ENCODE results near the gene ITFG1.

ITFG1 gene

DNA sequence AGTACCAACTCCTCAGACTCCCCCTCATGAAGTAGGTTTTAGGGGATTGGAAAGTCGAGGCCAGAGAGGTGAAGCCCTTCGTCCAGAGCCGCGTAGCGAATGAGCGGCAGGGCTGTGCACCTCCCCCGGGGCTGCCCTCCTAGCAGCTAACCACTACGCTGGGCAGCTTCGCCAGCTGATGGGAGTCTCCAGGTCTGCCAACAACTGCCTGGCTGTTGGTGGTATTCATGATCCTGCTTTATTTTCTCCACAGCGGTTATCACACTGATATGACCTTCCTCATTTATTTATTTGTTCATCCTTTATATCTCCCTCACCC, 316.3 kb downstream of the ITFG1 start:
- ChIA-PET POLR2A (interaction anchor here (0.9 to 1.4 kb wide), 2 partner anchors 31 to 107 kb away, joined by 3 read pairs; no protein-coding TSS in a partner anchor), CTCF (interaction anchor here (0.7 to 8.5 kb wide), 37 partner anchors 8 to 1023 kb away, joined by 3 to 90 read pairs (median 4); partner anchors contain the start of genes DNAJA2, GPT2, ITFG1 and PHKB)
- no peak for TF ChIP-seq CTCF (IDR thresholded peaks at IDR 0.05; ENCODE audit: control extremely low read depth, extremely low read depth, low read depth, missing control alignments)
- no peak for DNase-seq (ENCODE audit: extremely low spot score)

DNA sequence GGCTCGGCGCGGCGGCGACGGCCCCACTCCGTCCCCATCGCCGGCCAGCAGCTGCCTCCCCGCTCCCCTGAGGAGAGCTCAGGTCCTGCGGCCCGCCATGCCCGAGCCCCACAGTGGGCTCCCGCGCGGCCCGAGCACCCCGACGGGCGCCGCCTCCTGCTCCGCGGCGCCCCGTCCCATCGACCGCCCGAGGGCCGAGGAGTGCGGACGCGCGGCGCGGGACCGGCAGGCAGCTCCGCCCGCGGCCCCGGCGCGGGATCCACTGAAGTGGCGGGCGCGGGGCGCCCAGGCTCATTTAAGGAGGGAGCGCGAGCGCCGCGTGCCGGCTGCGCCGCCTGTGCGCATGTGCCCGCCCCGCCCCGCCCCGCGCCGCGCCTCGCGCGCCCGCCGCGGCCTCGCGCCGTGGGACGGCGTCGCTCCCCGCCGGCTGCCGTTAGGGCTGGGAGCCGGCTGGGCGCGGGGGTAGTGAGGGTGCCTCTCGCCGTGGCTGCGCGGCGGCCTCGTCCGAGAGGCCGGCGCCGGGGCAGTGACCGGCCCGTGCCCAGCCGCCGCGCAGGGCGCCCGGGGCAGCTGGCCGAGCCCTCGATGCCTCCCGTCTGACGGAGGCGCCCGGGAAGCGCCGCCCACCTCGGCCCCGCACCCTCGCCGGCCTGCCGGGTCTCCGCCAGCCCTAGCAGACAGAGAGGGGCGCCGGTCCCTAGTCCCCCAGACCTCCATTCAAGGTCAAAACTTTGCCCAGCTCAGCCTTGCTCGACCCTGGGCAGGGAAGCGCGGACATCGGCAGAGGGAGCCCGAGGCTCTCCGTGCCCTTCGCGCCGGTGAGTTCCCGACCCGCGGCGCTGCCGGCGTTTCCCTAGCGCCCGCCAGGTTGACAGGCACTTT, 316.9 kb downstream of the ITFG1 start, which contains the start of gene NETO2:
TSS of gene NETO2 (minus strand) at position 269 of the 882 bp plus-strand sequence. CDS start 333 bp downstream, outside the sequence.
- CTCF ChIA-PET: interaction anchor here (0.7 to 8.5 kb wide), 66 partner anchors 8 to 1489 kb away, joined by 3 to 90 read pairs (median 4); partner anchors contain the start of genes DNAJA2, GPT2, ITFG1 and PHKB
- TF ChIP-seq CTCF (IDR thresholded peaks at IDR 0.05; ENCODE audit: control extremely low read depth, extremely low read depth, low read depth, missing control alignments): peak; percentile 88
- POLR2A ChIA-PET: interaction anchor here (0.6 to 1.4 kb wide), 4 partner anchors 31 to 1023 kb away, joined by 3 to 6 read pairs (median 4); no protein-coding TSS in a partner anchor
- DNase-seq (ENCODE audit: extremely low spot score): peak; percentile 83

GRCh38 chr16:47142821-47143676, 317.8 kb downstream of the ITFG1 start:
- CTCF ChIA-PET: interaction anchor here (0.7 to 8.5 kb wide), 80 partner anchors 11 to 1489 kb away, joined by 3 to 90 read pairs (median 5); partner anchors contain the start of genes DNAJA2, ITFG1 and PHKB
- POLR2A ChIA-PET: interaction anchor here (0.6 to 1.4 kb wide), 3 partner anchors 30 to 1024 kb away, joined by 3 to 6 read pairs (median 5); no protein-coding TSS in a partner anchor
- peak; percentile 88 for DNase-seq (ENCODE audit: extremely low spot score)
- TF ChIP-seq CTCF (IDR thresholded peaks at IDR 0.05; ENCODE audit: control extremely low read depth, extremely low read depth, low read depth, missing control alignments): peak; percentile 87

- CTCF ChIA-PET: interaction anchor here (0.8 to 8.5 kb wide), 55 partner anchors 11 to 1490 kb away, joined by 3 to 90 read pairs (median 6); partner anchors contain the start of genes C16orf87, DNAJA2, ITFG1 and PHKB
- POLR2A ChIA-PET: no interaction called here
- DNase-seq (ENCODE audit: extremely low spot score): peak; percentile 29
- TF ChIP-seq CTCF (IDR thresholded peaks at IDR 0.05; ENCODE audit: control extremely low read depth, extremely low read depth, low read depth, missing control alignments): no peak
Observed at GRCh38 chr16:47142486-47142820, 318.4 kb downstream of the ITFG1 start.

GRCh38 chr16:47141773-47142485, 318.9 kb downstream of the ITFG1 start:
- TF ChIP-seq CTCF (IDR thresholded peaks at IDR 0.05; ENCODE audit: control extremely low read depth, extremely low read depth, low read depth, missing control alignments): peak; percentile 97
- ChIA-PET CTCF (interaction anchor here (0.6 to 8.5 kb wide), 91 partner anchors 9 to 1491 kb away, joined by 3 to 90 read pairs (median 5); partner anchors contain the start of genes C16orf87, DNAJA2, ITFG1 and PHKB), POLR2A (interaction anchor here (0.5 kb wide), 1 partner anchor 26 kb away, joined by 4 read pairs; no protein-coding TSS in a partner anchor)
- peak; percentile 79 for DNase-seq (ENCODE audit: extremely low spot score)
